HG03103 (cell line): Measurements from ENCODE around the gene AKR1B1.
"Not testable (repeated sequence)": the region's sequence is repeated elsewhere in the genome, so short reads cannot be mapped to it uniquely, and the experiment has no call there.

ENCODE experiments used
- ATAC-seq: cut with Tn5 transposase; IDR thresholded peaks from one replicate; pipeline ENCODE4 v1.9.1; 2021; ENCODE audit warnings: low read depth; ENCODE audit not compliant: unreplicated experiment

The AKR1B1 gene

GRCh38 chr7:134458806-134459698 lies at the start of gene AKR1B1:
Gene AKR1B1, minus strand, starts transcription at chr7:134459100. Its CDS starts 38 bp downstream, at chr7:134459062.
- ATAC-seq, result peak; percentile 94

GRCh38 chr7:134505856-134506255 lies 47.0 kb upstream of the AKR1B1 start:
- no peak for ATAC-seq

- ATAC-seq, result no peak
These were observed 45.8 kb upstream of the AKR1B1 start for GRCh38 chr7:134504660-134505164.

- no peak for ATAC-seq
These were observed 43.8 kb upstream of the AKR1B1 start for GRCh38 chr7:134502463-134503371.

GRCh38 chr7:134500982-134501381 lies 42.1 kb upstream of the AKR1B1 start:
- ATAC-seq, result no peak

GRCh38 chr7:134500406-134500805 lies 41.5 kb upstream of the AKR1B1 start:
- ATAC-seq, result no peak

- peak; percentile 54 for ATAC-seq
These were observed 36.6 kb upstream of the AKR1B1 start for GRCh38 chr7:134495546-134495945.

- no peak for ATAC-seq
These were observed 34.2 kb upstream of the AKR1B1 start for GRCh38 chr7:134493091-134493490.

- not testable (repeated sequence) for ATAC-seq
These were observed 28.8 kb upstream of the AKR1B1 start for GRCh38 chr7:134487721-134488120.

GRCh38 chr7:134485203-134485602 lies 26.3 kb upstream of the AKR1B1 start:
- no peak for ATAC-seq

- no peak for ATAC-seq
These were observed 24.4 kb upstream of the AKR1B1 start for GRCh38 chr7:134483296-134483695.

- ATAC-seq, result no peak
These were observed 24.0 kb upstream of the AKR1B1 start for GRCh38 chr7:134482858-134483257.

- ATAC-seq, result no peak
These were observed 22.3 kb upstream of the AKR1B1 start for GRCh38 chr7:134481167-134481566.

- no peak for ATAC-seq
These were observed 21.8 kb upstream of the AKR1B1 start for GRCh38 chr7:134480730-134481129.

GRCh38 chr7:134480202-134480601 lies 21.3 kb upstream of the AKR1B1 start:
- ATAC-seq, result no peak

GRCh38 chr7:134478707-134479106 lies 19.8 kb upstream of the AKR1B1 start:
- ATAC-seq, result no peak

GRCh38 chr7:134477954-134478353 lies 19.1 kb upstream of the AKR1B1 start:
- ATAC-seq, result no peak

GRCh38 chr7:134476044-134476443 lies 17.1 kb upstream of the AKR1B1 start:
- no peak for ATAC-seq

GRCh38 chr7:134474828-134475227 lies 15.9 kb upstream of the AKR1B1 start:
- no peak for ATAC-seq

- ATAC-seq, result no peak
These were observed 15.0 kb upstream of the AKR1B1 start for GRCh38 chr7:134473861-134474291.
